Inflammatory macrophage treated with lipopolysaccharide for 4 hours (primary cell): ENCODE results near the gene CDIP1.
A peak's percentile ranks its signal among the peaks of the same experiment; 100 is the strongest.

Experiments
- DNase-seq: peaks from one replicate; pipeline ENCODE4 v3.0.0-alpha.2; 2020

CDIP1 gene

GRCh38 chr16:4513086-4513860 lies 25.3 kb downstream of the CDIP1 start:
- no peak for DNase-seq

GRCh38 chr16:4512473-4512872 lies 26.1 kb downstream of the CDIP1 start:
- no peak for DNase-seq

GRCh38 chr16:4511441-4512082 lies 27.0 kb downstream of the CDIP1 start:
- peak; percentile 31 for DNase-seq

- DNase-seq: peak; percentile 57
These were observed 27.7 kb downstream of the CDIP1 start for GRCh38 chr16:4510747-4511426.

- DNase-seq: no peak
These were observed 28.4 kb downstream of the CDIP1 start for GRCh38 chr16:4510131-4510530.

GRCh38 chr16:4509420-4509819 lies 29.2 kb downstream of the CDIP1 start:
- DNase-seq: no peak

GRCh38 chr16:4508806-4509205 lies 29.8 kb downstream of the CDIP1 start:
- no peak for DNase-seq

GRCh38 chr16:4507588-4508345 lies 30.8 kb downstream of the CDIP1 start:
- no peak for DNase-seq

- DNase-seq: peak; percentile 78
These were observed 32.1 kb downstream of the CDIP1 start for GRCh38 chr16:4506450-4506849.

- peak; percentile 68 for DNase-seq
These were observed 33.0 kb downstream of the CDIP1 start for GRCh38 chr16:4505356-4506147.

GRCh38 chr16:4501071-4501478 lies 37.5 kb downstream of the CDIP1 start:
- DNase-seq: no peak

GRCh38 chr16:4500272-4500671 lies 38.3 kb downstream of the CDIP1 start:
- peak; percentile 42 for DNase-seq

- DNase-seq: no peak
These were observed 39.4 kb downstream of the CDIP1 start for GRCh38 chr16:4499196-4499555.

GRCh38 chr16:4498546-4499195 lies 39.9 kb downstream of the CDIP1 start:
- DNase-seq: no peak

- no peak for DNase-seq
These were observed 42.3 kb downstream of the CDIP1 start for GRCh38 chr16:4496305-4496704.

- no peak for DNase-seq
These were observed 42.8 kb downstream of the CDIP1 start for GRCh38 chr16:4495766-4496165.

GRCh38 chr16:4494746-4495490 lies 43.7 kb downstream of the CDIP1 start:
- DNase-seq: no peak

GRCh38 chr16:4491898-4492297 lies 46.7 kb downstream of the CDIP1 start:
- DNase-seq: no peak

- DNase-seq: no peak
These were observed 49.5 kb downstream of the CDIP1 start for GRCh38 chr16:4489030-4489429.

- no peak for DNase-seq
These were observed 50.0 kb downstream of the CDIP1 start for GRCh38 chr16:4488499-4488967.

- no peak for DNase-seq
These were observed 50.5 kb downstream of the CDIP1 start for GRCh38 chr16:4487955-4488498.
